ENCODE results near the gene DNAH3. TPM values are rescaled to one million over a fixed set of nuclear protein-coding genes. Genes with fewer than 3 reads are reported as not detected.

Gene DNAH3
- total RNA-seq, 1 experiment from 2014 or later, result 0.70 TPM

DNA sequence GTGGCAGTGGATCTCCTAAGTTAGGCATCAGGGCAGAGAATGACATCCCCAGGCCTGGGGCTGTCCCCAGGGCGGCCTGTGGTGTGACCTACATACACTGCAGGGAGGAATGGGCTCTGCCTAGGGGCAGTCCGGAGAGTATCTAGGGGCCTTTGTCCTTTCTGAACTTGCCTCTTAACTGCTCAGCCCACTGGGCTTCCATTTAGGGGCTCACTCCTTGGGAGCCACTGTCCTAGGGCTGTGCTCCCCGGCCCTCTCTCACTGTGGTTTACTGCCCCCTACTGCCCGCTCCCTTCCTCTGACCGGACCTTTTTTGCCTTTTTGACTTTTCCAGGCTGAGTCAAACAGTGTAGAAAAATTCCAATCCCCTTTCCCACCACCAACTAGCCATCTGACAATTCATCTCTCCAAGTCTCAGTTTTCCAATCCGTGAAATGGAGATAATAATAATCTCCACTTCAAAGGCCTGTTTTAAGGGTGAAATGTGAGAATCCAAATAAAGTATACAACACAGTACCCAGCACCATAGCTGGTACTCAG is 66.8 kb downstream of the DNAH3 start:
- Histone ChIP-seq H3K36me3 (ENCODE audit: low read depth) (no peaks in the 10 kb centered on the region), H3K27me3 (ENCODE audit: insufficient read depth, low read depth) (no peaks in the 10 kb centered on the region), H3K4me1 (replicated peaks; ENCODE audit: insufficient read depth) (no peaks in the 10 kb centered on the region), H3K27ac (no peak overlapping the region), H3K4me2 (no peak overlapping the region), H3K9me2 (ENCODE audit: insufficient read depth) (no peaks in the 10 kb centered on the region), H3K9me3 (ENCODE audit: insufficient read depth, low read depth) (no peaks in the 10 kb centered on the region), H3F3A (ENCODE audit: insufficient read depth, low read depth) (peaks cover 6% of the 10 kb centered on the region; the same call in 1 of the 2 replicates), H2AFZ (no peak overlapping the region), H4K20me1 (ENCODE audit: insufficient read depth) (no peaks in the 10 kb centered on the region), H3K79me2 (ENCODE audit: low read depth) (no peaks in the 10 kb centered on the region), H3K4me3 (no peak overlapping the region)
- intact Hi-C loops (cut with micrococcal nuclease; ENCODE audit: unreplicated experiment), result loop anchor here (1.0 kb wide), 1 partner anchor 233 kb away; no protein-coding TSS in a partner anchor
- BruUV-seq (replicated peaks), result no TSS peak
- POLR2A ChIA-PET (ENCODE audit: unreplicated experiment), result no interaction called here
- peak in 1 of 2 experiments; percentile 68 for DNase-seq
- CTCF ChIA-PET, result interaction anchor here (0.6 to 1.0 kb wide), 4 partner anchors 217 to 301 kb away, joined by 3 to 4 read pairs (median 3); no protein-coding TSS in a partner anchor
- TF ChIP-seq CTCF (conservative IDR thresholded peaks at IDR 0.05), result peak; percentile 81
- TF ChIP-seq EZH2 (IDR thresholded peaks at IDR 0.05; ENCODE audit: low read depth), result no peak

GRCh38 chr16:21081329-21081728 is 69.3 kb downstream of the DNAH3 start:
- DNase-seq, result no peak
- ChIA-PET POLR2A (ENCODE audit: unreplicated experiment) (no interaction called here), CTCF (no interaction called here)
- H3K4me2 ChIP-seq, result no peak overlapping the region
- H3K79me2 ChIP-seq (ENCODE audit: low read depth), result no peaks in the 10 kb centered on the region
- H3K27me3 ChIP-seq (ENCODE audit: insufficient read depth, low read depth), result no peaks in the 10 kb centered on the region
- no peak overlapping the region for H2AFZ ChIP-seq
- intact Hi-C loops (cut with micrococcal nuclease; ENCODE audit: unreplicated experiment), result no loop called here
- no peak overlapping the region for H3K27ac ChIP-seq
- H3K36me3 ChIP-seq (ENCODE audit: low read depth), result no peaks in the 10 kb centered on the region
- H3K4me1 ChIP-seq (replicated peaks; ENCODE audit: insufficient read depth), result no peaks in the 10 kb centered on the region
- H3F3A ChIP-seq (ENCODE audit: insufficient read depth, low read depth), result peaks cover 6% of the 10 kb centered on the region; the same call in 1 of the 2 replicates
- no peaks in the 10 kb centered on the region for H3K9me3 ChIP-seq (ENCODE audit: insufficient read depth, low read depth)
- H4K20me1 ChIP-seq (ENCODE audit: insufficient read depth), result no peaks in the 10 kb centered on the region
- TF ChIP-seq CTCF (conservative IDR thresholded peaks at IDR 0.05), result no peak
- TF ChIP-seq EZH2 (IDR thresholded peaks at IDR 0.05; ENCODE audit: low read depth), result no peak
- no TSS peak for BruUV-seq (replicated peaks)
- H3K4me3 ChIP-seq, result no peak overlapping the region
- no peaks in the 10 kb centered on the region for H3K9me2 ChIP-seq (ENCODE audit: insufficient read depth)

DNA sequence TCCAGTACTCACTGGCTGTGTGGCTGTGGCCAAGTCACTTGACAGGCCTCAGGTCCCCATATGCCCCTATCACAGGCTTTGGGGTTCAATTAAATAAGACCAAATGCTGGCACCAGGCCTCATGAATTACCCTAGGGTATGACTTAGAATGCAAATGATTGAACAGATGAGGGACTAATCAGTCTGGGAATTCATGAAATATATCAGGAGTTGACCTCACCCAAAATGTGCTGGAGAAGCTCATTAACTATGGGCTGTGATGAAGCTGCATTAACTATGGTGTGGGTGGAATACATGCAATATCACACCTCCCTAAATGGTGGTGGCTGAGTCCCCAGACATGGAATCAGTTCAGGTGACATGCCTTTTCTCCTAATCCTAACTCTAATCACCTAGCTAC is 72.1 kb downstream of the DNAH3 start:
- intact Hi-C loops (cut with micrococcal nuclease; ENCODE audit: unreplicated experiment), result no loop called here
- TF ChIP-seq CTCF (conservative IDR thresholded peaks at IDR 0.05), result no peak
- TF ChIP-seq EZH2 (IDR thresholded peaks at IDR 0.05; ENCODE audit: low read depth), result no peak
- H3K27me3 ChIP-seq (ENCODE audit: insufficient read depth, low read depth), result no peaks in the 10 kb centered on the region
- no peaks in the 10 kb centered on the region for H3K4me1 ChIP-seq (replicated peaks; ENCODE audit: insufficient read depth)
- POLR2A ChIA-PET (ENCODE audit: unreplicated experiment), result no interaction called here
- H2AFZ ChIP-seq, result no peak overlapping the region
- CTCF ChIA-PET, result no interaction called here
- no peaks in the 10 kb centered on the region for H4K20me1 ChIP-seq (ENCODE audit: insufficient read depth)
- DNase-seq, result no peak
- no peaks in the 10 kb centered on the region for H3K9me2 ChIP-seq (ENCODE audit: insufficient read depth)
- H3K4me3 ChIP-seq, result no peak overlapping the region
- BruUV-seq (replicated peaks), result no TSS peak
- H3K4me2 ChIP-seq, result no peak overlapping the region
- no peak overlapping the region for H3K27ac ChIP-seq
- H3K79me2 ChIP-seq (ENCODE audit: low read depth), result no peaks in the 10 kb centered on the region
- H3K36me3 ChIP-seq (ENCODE audit: low read depth), result no peaks in the 10 kb centered on the region
- peaks cover 6% of the 10 kb centered on the region; the same call in 1 of the 2 replicates for H3F3A ChIP-seq (ENCODE audit: insufficient read depth, low read depth)
- no peaks in the 10 kb centered on the region for H3K9me3 ChIP-seq (ENCODE audit: insufficient read depth, low read depth)

Data from PC-9 (cell line).